Measurements from ENCODE around the gene WDR72.
"Not testable (repeated sequence)": the region's sequence is repeated elsewhere in the genome, so short reads cannot be mapped to it uniquely, and the experiment has no call there.

Gene WDR72

GRCh38 chr15:53589520-53590057 lies 169.9 kb downstream of the WDR72 start:
- DNase-seq (ENCODE audit: low spot score), result no peak

- no peak for DNase-seq (ENCODE audit: low spot score)
Measured at GRCh38 chr15:53588773-53589172, 170.7 kb downstream of the WDR72 start.

- DNase-seq (ENCODE audit: low spot score), result no peak
Measured at GRCh38 chr15:53586799-53587198, 172.7 kb downstream of the WDR72 start.

GRCh38 chr15:53581513-53581912 lies 177.9 kb downstream of the WDR72 start:
- no peak for DNase-seq (ENCODE audit: low spot score)

GRCh38 chr15:53580366-53580765 lies 179.1 kb downstream of the WDR72 start:
- no peak for DNase-seq (ENCODE audit: low spot score)

- no peak for DNase-seq (ENCODE audit: low spot score)
Measured at GRCh38 chr15:53576841-53577240, 182.6 kb downstream of the WDR72 start.

GRCh38 chr15:53573091-53573490 lies 186.4 kb downstream of the WDR72 start:
- DNase-seq (ENCODE audit: low spot score), result no peak

GRCh38 chr15:53569751-53570480 lies 189.5 kb downstream of the WDR72 start:
- no peak for DNase-seq (ENCODE audit: low spot score)

GRCh38 chr15:53566912-53567311 lies 192.6 kb downstream of the WDR72 start:
- no peak for DNase-seq (ENCODE audit: low spot score)

GRCh38 chr15:53565721-53566120 lies 193.7 kb downstream of the WDR72 start:
- DNase-seq (ENCODE audit: low spot score), result no peak

GRCh38 chr15:53564647-53565046 lies 194.8 kb downstream of the WDR72 start:
- no peak for DNase-seq (ENCODE audit: low spot score)

GRCh38 chr15:53563627-53564026 lies 195.8 kb downstream of the WDR72 start:
- DNase-seq (ENCODE audit: low spot score), result no peak

- no peak for DNase-seq (ENCODE audit: low spot score)
Measured at GRCh38 chr15:53559364-53560277, 199.8 kb downstream of the WDR72 start.

GRCh38 chr15:53558384-53558783 lies 201.1 kb downstream of the WDR72 start:
- no peak for DNase-seq (ENCODE audit: low spot score)

GRCh38 chr15:53555226-53555625 lies 204.2 kb downstream of the WDR72 start:
- no peak for DNase-seq (ENCODE audit: low spot score)

- DNase-seq (ENCODE audit: low spot score), result no peak
Measured at GRCh38 chr15:53549697-53550305, 209.7 kb downstream of the WDR72 start.

- no peak for DNase-seq (ENCODE audit: low spot score)
Measured at GRCh38 chr15:53548236-53548635, 211.2 kb downstream of the WDR72 start.

GRCh38 chr15:53540626-53541300 lies 218.7 kb downstream of the WDR72 start:
- not testable (repeated sequence) for DNase-seq (ENCODE audit: low spot score)

GRCh38 chr15:53539878-53540277 lies 219.6 kb downstream of the WDR72 start:
- no peak for DNase-seq (ENCODE audit: low spot score)

GRCh38 chr15:53536479-53537120 lies 222.9 kb downstream of the WDR72 start:
- DNase-seq (ENCODE audit: low spot score), result no peak

- DNase-seq (ENCODE audit: low spot score), result no peak
Measured at GRCh38 chr15:53535886-53536285, 223.6 kb downstream of the WDR72 start.
